HG03280 (cell line): ENCODE measurements around the gene CCDC47.

ENCODE experiments used
- ATAC-seq: cut with Tn5 transposase; IDR thresholded peaks from one replicate; pipeline ENCODE4 v1.9.1; 2021; ENCODE audit warnings: mild to moderate bottlenecking, moderate library complexity; ENCODE audit not compliant: unreplicated experiment

The CCDC47 gene

DNA sequence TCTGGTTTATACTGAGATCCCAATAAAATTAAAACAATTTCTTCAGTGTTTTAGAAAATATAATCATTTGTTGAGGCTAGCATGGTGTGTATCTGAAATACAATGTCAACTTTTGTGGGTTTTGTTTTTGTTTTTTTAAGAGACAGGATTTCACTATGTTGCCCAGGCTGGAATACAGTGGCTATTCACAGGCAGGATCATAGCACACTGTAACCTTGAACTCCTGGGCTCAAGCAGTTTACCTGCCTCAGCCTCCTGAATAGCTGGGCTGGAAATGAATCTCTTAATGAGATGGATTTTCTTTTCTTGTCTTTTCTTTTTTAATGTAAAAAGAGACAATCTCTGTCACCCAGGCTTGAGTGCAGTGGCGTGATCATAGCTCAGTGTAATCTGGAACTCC is 12.7 kb upstream of the CCDC47 start:
- no peak for ATAC-seq

- no peak for ATAC-seq
These were observed 12.2 kb upstream of the CCDC47 start for GRCh38 chr17:63785556-63785955.

DNA sequence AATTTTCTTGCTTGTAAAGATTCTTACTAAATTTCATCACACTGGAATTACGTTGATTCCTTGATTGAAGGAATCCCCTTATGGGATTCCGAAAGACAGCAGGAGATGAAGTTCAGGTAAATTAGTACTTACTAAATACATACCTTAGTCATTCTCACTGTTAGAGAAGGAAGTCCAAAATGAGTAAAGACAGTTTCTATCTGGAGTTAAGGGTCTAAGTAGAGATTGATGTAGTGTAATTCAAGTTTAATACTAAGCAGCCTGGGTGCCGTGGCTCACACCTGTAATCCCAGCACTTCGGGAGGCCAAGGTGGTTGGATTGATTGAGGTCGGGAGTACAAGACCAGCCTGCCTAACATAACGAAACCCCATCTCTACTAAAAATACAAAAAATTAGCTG is 10.1 kb upstream of the CCDC47 start:
- no peak for ATAC-seq

DNA sequence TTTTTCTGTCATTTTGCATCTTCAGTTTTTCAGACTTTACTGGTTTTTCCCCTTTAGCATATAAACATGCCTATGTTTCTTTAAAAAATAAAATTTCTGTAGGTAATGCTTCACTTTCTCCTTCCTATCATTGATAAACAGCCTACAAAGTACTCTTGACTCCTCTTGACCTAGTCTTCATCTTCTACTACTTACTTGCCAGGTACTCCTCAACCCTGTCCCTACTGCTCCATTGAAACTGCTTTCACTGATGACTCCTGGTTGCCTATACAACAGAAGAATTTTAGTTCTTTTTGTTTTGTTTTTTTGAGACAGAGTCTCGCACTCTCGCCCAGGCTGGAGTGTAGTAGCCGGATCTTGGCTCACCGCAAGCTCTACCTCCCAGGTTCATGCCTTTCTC is 7.5 kb upstream of the CCDC47 start:
- no peak for ATAC-seq

DNA sequence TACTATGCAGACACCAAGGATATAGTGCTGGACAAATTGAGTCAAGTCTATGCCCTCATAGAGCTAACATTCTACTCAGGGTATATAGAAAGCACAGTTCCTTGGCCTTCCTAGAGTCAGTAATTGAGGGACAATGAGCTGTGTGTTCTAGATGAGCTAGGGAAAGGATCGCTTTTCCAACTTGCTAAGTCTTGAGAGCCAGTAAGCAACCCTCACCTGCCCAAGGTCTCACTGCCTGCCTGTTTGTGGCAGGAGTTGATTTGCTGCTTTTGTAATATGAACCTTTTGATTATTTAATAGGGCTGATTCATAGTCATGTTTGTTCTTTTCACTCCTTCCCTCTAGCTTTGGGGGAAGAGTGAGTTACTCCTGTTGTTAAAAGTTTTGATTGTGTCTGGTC is 7.1 kb upstream of the CCDC47 start:
- no peak for ATAC-seq

DNA sequence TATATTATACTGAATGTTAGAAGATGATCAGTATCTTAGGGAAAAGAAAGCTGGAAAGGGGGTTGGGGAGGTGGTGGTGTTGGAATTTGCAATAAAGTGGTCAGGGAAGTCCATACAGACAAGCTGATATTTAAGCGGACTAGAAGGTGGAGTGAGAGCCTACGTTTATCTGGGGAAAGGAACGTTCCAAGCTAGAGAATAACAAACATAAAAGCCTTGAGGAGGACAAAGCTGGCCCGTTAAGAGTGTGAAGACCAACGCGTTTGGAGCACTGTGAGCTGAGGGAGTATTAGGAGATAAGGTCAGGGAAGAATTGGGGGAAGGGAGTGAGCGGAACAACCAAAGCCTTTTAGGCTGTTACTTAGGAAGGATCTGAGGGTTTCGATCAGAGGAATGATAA is 2.0 kb upstream of the CCDC47 start:
- no peak for ATAC-seq

DNA sequence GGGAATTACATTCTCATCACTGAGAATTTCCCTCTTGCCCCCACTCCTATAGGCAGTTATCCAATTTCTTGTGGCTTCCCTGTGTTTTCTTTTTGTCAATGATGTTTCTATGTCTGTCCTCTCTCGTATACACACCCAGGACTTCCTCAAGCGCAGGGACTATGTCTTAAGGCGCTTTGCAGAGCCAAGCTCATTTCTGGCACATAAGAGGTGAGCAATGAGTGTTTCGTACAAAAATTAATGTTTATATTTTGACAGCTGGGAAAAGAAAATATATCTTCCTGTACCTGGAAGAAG is 1.5 kb upstream of the CCDC47 start:
- ATAC-seq = no peak

DNA sequence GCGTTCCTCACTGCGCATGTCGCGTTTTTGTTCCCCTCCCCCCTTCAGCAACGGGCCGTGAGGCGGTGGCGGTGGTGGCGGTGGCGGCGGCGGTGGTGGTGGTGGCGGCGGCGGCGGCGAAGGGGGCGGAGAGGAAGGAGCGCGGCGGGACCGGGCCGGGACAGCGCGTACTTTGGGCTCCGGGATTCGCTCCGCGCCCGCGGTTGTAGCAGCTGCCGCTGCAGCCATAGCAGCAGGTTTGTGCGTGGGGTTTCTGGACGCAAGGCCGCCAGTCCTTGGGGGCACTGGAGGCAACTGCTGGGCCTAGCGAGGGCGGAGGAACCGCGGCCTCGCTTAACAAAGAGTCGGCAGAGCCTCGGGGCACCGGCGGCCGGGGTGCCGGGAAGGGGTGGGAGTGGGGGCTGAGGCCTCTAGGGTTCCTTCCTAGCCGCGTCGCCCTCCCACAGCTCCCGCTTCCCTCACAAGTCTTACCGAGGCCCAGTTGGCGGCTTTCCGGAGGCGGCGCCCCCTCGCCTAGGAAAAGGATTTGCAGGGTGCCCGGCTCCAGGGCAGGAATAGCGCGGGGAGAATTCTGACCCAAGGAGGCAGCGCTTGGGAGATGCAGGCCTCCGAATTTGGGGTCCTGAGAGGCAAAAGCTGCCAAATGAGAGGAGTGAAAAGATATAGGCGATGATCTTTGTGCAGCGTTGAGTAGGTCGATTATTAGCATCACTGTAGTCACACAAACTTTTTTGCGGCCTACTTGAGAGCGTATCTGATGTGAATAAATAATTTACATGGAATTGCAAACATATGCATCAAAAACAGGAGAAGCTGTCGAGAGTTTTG is 958 bp upstream of the CCDC47 start, which contains the start of gene DDX42:
TSS of gene DDX42 (plus strand) at position 30 of the 828 bp plus-strand sequence. CDS start 12,880 bp downstream, outside the sequence.
- peak; percentile 1 for ATAC-seq

DNA sequence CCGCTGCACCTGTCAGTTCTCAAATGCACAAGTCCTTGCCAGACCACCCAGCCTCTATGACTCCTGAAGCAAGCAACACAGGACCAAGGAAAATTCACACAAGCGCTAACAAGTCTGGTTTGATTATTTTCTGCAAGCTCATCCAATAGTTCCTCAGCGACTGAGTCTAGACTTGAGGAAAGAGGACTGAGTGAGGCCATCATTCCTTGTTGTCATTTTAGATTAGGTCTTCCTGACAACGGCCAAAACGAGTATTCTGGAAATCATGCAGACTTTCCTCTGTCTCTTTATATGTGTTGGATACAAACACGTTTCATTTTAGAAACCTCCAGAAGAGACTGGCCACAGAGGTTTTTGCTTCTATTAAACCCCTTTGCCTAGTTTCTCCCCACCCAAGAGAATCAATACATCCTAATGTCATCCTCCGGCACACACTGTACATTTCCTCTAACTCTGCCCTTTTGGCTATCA is 561 bp downstream of the CCDC47 start:
- no peak for ATAC-seq

- ATAC-seq = no peak
These were observed 5.0 kb downstream of the CCDC47 start for GRCh38 chr17:63768433-63768832.

DNA sequence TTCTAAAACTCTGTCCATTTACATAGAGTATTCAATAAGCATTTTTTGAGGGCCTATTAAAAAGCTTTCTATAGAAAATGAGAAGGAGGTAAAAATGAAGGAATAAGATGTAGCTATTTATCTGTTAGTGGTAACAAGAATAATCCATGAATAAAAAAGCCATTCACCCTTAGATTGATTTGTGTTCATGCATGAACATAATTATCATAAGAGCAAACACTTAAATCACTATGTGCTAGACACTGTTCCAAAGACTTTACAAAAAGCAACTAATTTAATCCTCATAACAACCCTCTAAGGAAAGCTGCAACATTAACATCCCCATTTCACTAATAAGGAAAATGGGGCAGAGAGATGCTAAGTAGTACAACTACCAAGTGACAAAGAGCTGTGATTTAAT is 6.6 kb downstream of the CCDC47 start:
- no peak for ATAC-seq

GRCh38 chr17:63764716-63765115 is 8.7 kb downstream of the CCDC47 start:
- no peak for ATAC-seq

DNA sequence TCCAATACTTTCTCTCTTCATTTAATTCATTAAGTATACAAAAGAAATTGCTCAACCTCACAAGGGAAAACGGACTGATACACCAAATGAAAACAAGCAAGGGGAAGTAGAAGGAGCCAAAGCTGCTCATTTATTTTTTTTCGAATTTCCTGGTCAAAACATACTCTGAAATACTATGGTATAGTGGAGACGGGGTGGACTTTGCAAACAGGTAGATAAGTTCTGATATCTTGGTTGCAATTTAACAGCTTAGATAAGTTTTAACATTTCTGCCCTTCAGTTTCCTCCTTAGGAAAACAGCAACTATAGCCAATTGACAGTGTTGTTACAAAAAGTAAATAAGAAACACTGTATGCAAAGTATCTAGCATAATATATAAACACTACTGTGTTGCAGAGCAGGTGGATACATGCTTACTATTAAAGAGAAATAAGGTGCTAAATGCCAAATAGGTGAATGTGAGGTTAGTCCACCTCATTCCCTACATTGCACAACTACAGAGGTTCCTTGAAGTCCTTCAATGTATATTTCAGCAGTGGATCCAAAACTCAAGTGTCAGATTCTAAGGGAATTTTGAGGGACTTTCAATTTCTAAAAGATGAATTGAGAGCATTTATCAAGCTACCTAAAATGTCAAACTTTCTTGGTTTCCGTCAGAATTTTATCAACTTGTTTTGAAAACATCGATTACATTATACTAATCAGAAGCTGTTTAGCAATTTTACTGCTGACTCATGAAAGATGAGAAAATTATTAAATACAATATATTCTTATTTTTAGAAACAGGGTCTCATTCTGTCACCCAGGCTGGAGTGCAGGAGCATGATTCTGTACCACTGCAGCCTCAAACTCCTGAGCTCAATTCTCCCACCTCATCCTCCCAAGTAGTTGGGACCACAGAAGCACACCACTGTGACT is 11.0 kb downstream of the CCDC47 start:
- ATAC-seq = no peak

- ATAC-seq = no peak
These were observed 12.4 kb downstream of the CCDC47 start for GRCh38 chr17:63760771-63761539.

DNA sequence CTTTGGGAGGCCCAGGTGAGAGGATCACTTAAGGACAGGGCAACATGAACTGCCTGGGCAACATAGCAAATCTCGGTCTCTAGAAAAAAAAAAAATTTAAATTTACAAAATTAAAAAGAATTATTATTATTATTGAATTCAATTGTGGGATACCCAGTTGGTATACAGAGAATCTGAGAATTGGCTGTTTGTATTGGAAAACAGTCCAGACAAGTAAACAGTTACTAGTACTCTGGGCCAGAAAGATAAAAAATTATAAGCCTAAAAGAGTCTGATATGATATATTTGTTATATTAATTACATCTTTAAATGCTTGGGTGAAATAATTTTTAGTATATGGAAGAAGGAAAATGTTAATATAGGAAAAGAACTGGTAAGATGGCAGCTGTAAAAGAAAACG is 15.0 kb downstream of the CCDC47 start:
- no peak for ATAC-seq

GRCh38 chr17:63754046-63754445 is 19.4 kb downstream of the CCDC47 start:
- ATAC-seq = no peak

GRCh38 chr17:63753215-63753614 is 20.2 kb downstream of the CCDC47 start:
- no peak for ATAC-seq

DNA sequence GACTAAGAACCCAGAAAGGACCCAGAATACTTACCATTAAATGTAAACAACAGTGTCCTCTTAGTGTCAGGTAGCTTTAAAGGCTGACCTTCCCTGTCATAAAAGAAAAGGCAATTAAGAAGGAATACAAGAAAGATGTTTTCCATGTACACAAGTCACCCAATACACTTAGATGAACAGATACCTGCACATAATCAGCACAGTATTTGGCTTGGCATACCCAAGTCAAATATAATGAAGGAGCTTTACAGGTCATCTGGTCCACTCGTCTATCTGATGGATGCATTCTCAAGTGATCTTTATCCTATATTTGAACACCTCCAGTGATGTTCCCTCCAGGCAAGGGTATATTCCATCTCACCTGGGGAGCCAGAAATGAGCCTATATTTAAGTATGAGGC is 20.7 kb downstream of the CCDC47 start:
- no peak for ATAC-seq

GRCh38 chr17:63751806-63752205 is 21.6 kb downstream of the CCDC47 start:
- no peak for ATAC-seq

DNA sequence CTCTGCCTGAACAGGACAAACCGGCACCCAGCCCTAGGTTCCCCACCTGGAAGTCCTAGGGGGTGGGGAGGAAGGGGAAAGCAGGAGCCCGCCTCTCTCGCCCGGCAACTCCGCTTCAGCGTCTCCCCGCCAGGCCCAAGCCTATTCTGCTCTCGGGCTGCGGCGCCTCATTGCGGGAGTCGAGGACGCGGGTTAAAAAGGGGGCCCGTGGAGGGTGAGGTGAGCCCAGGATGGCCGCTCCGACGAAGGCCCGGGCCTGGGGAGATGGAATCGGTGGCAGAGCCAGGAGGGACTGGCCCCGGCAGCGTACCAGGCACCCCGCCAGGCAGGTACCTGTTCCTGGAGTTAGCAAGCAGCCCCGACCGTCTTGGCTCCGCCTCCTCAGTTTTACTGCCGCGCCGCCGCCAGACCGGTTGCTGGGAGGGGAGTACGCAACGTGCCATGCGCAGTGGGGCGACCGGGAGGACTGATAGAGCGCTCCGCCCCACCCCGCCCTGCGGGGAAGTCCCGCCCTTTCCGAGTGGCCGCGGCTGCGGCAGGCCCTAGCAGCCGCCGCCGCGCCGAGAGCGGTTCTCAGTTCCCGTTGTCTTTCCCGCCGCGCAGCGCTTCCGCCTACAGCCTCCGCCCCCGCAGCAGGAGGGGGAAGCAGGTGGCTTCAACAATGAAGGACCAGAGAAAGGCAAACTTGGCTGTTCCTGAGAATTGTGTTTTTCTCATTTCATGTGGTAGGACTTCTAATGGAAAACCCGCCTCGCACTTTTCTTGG is 31.8 kb downstream of the CCDC47 start, which contains the start of gene STRADA:
TSS of gene STRADA (minus strand) at position 392 of the 766 bp plus-strand sequence. CDS start 13,430 bp downstream, outside the sequence.
- ATAC-seq = peak; percentile 91

GRCh38 chr17:63741143-63741407 is 32.3 kb downstream of the CCDC47 start:
- no peak for ATAC-seq
